Upper lobe of left lung (tissue), 6 donors: ENCODE data around the gene CIT. TPM values are rescaled to one million over a fixed set of nuclear protein-coding genes. Genes with fewer than 3 reads are reported as not detected.

ENCODE experiments used
- ATAC-seq, 2 donors: fragments of 200-7000 bp; cut with Tn5 transposase; one replicate each; pipeline ENCODE4 v1.9.1; 2022; ENCODE audit warnings: mild to moderate bottlenecking in 2 of 2, moderate library complexity in 2 of 2; ENCODE audit not compliant: low FRiP score in 2 of 2
- DNase-seq, 2 donors: peaks; one replicate each; pipeline ENCODE4 v3.0.0-alpha.2; 2019 to 2020
- H3K27ac ChIP-seq, 4 donors: fragments of 200-600 bp; sonication (generic); one replicate each; pipeline ENCODE4 v1.5.1; 2016 to 2019
- H3K27me3 ChIP-seq, 4 donors: fragments of 200-600 bp; sonication (generic); one replicate each; pipeline ENCODE4 v1.5.1; 2017 to 2019
- H3K36me3 ChIP-seq, 4 donors: fragments of 200-600 bp; sonication (generic); one replicate each; pipeline ENCODE4 v1.5.1; 2016 to 2019
- H3K4me1 ChIP-seq, 4 donors: fragments of 200-600 bp; sonication (generic); one replicate each; pipeline ENCODE4 v1.5.1; 2018 to 2019
- H3K4me3 ChIP-seq, 4 donors: fragments of 200-600 bp; sonication (generic); one replicate each; pipeline ENCODE4 v1.5.1; 2017 to 2019; ENCODE audit warnings: mild to moderate bottlenecking in 2 of 4, moderate library complexity in 1 of 4
- H3K9me3 ChIP-seq, 4 donors: fragments of 200-600 bp; sonication (generic); one replicate each; pipeline ENCODE4 v1.5.1; 2018 to 2019
- CTCF ChIP-seq, 6 experiments: fragments of 450-650 bp in 4 of 6; fragments of 200-600 bp in 2 of 6; sonication (generic) in 2 of 6; IDR thresholded peaks; one replicate each; pipeline ENCODE4 v1.5.1; 2016 to 2019; ENCODE audit warnings: antibody characterized with exemption in 6 of 6
- EP300 ChIP-seq, 4 donors: sonication (generic); formaldehyde crosslinking; IDR thresholded peaks; one replicate each; pipeline ENCODE4 v1.5.1; 2017; ENCODE audit warnings: antibody characterized with exemption in 4 of 4, control low read depth in 2 of 4
- POLR2A ChIP-seq, 4 donors: fragments of 450-650 bp; IDR thresholded peaks; one replicate each; pipeline ENCODE4 v1.5.1; 2016 to 2017; ENCODE audit warnings: antibody characterized with exemption in 4 of 4, mild to moderate bottlenecking in 2 of 4
- POLR2AphosphoS5 ChIP-seq, 2 donors: sonication (generic); formaldehyde crosslinking; IDR thresholded peaks; one replicate each; pipeline ENCODE4 v1.5.1; 2017; ENCODE audit warnings: antibody characterized with exemption in 2 of 2
- WGBS, 2 donors: methylation state at CpG; one replicate each; pipeline ENCODE4 v1.1.5; 2017 to 2018; 5-methylcytosine and 5-hydroxymethylcytosine counted together
- total RNA-seq, 6 donors: library from RNA; depleted of rRNA in 4 of 6; stranded (reverse); fragments of >200 nt in 4 of 6; gene quantifications; one replicate each; pipeline versions ENCODE4 v1.1.0 to v1.2.1, GENCODE V29; 2016 to 2021
- donor health status: DM: no; HTN: no; CAD: no; lungs with moderate emphysema.
- donor health status: DM: no; HTN: yes; CAD: no; lungs with severe emphysema.

Gene CIT
- total RNA-seq, 6 donors from 2014 or later, result 7.8 to 185 (median 73.6) TPM

GRCh38 chr12:119804011-119804641 lies 73.0 kb downstream of the CIT start:
- no peaks in the 10 kb centered on the region for H3K27me3 ChIP-seq
- H3K36me3 ChIP-seq, result no peaks in the 10 kb centered on the region
- TF ChIP-seq EP300 (IDR thresholded peaks at IDR 0.05) (no peak), POLR2AphosphoS5 (IDR thresholded peaks at IDR 0.05) (no peak), CTCF (IDR thresholded peaks at IDR 0.05) (peak in 2 of 6 experiments; percentile 20 to 29), POLR2A (IDR thresholded peaks at IDR 0.05) (no peak)
- peak overlapping the region in 1 of 4 donors; percentile 32 for H3K4me3 ChIP-seq
- ATAC-seq (peak; percentile 81 to 86), DNase-seq (peak; percentile 52 to 85)
- H3K9me3 ChIP-seq, result no peaks in the 10 kb centered on the region
- H3K4me1 ChIP-seq, result peaks cover 0 to 14% (median 3%) of the 10 kb centered on the region in 4 donors
- WGBS, 2 donors, result 60 to 75% methylated on average over 20 to 26 of the region's 32 CpGs
- no peak overlapping the region for H3K27ac ChIP-seq

GRCh38 chr12:119803381-119803791 lies 73.7 kb downstream of the CIT start:
- TF ChIP-seq POLR2AphosphoS5 (IDR thresholded peaks at IDR 0.05) (no peak), POLR2A (IDR thresholded peaks at IDR 0.05) (no peak), CTCF (IDR thresholded peaks at IDR 0.05) (no peak), EP300 (IDR thresholded peaks at IDR 0.05) (no peak)
- peak in 1 of 2 donors; percentile 79 for ATAC-seq
- DNase-seq, result peak; percentile 22 to 32
- Histone ChIP-seq H3K36me3 (no peaks in the 10 kb centered on the region), H3K27ac (no peak overlapping the region), H3K9me3 (no peaks in the 10 kb centered on the region), H3K4me1 (peaks cover 0 to 14% (median 3%) of the 10 kb centered on the region in 4 donors), H3K27me3 (no peaks in the 10 kb centered on the region), H3K4me3 (peak overlapping the region in 2 of 4 donors; percentile 17 to 32)
- 49 to 57% methylated on average over 12 to 16 of the region's 16 CpGs for WGBS, 2 donors

GRCh38 chr12:119802472-119802871 lies 74.6 kb downstream of the CIT start:
- H3K27ac ChIP-seq, result no peak overlapping the region
- H3K4me3 ChIP-seq, result no peak overlapping the region
- DNase-seq (no peak), ATAC-seq (peak in 1 of 2 donors; percentile 78)
- no peaks in the 10 kb centered on the region for H3K36me3 ChIP-seq
- H3K9me3 ChIP-seq, result no peaks in the 10 kb centered on the region
- no peaks in the 10 kb centered on the region for H3K27me3 ChIP-seq
- H3K4me1 ChIP-seq, result peaks cover 0 to 14% (median 3%) of the 10 kb centered on the region in 4 donors
- TF ChIP-seq CTCF (IDR thresholded peaks at IDR 0.05) (no peak), POLR2A (IDR thresholded peaks at IDR 0.05) (no peak), POLR2AphosphoS5 (IDR thresholded peaks at IDR 0.05) (no peak)
- WGBS, 2 donors, result 80 to 86% methylated on average over 4 of the region's 4 CpGs

- Histone ChIP-seq H3K4me3 (no peak overlapping the region), H3K27ac (no peak overlapping the region), H3K36me3 (no peaks in the 10 kb centered on the region), H3K27me3 (no peaks in the 10 kb centered on the region), H3K9me3 (no peaks in the 10 kb centered on the region), H3K4me1 (no peaks in the 10 kb centered on the region)
- no peak for DNase-seq
- no peak for TF ChIP-seq CTCF (IDR thresholded peaks at IDR 0.05)
- no peak for ATAC-seq
- 96 to 100% methylated on average over 4 of the region's 4 CpGs for WGBS, 2 donors
Measured at GRCh38 chr12:119797090-119797489, 80.0 kb downstream of the CIT start.

- Histone ChIP-seq H3K27me3 (no peaks in the 10 kb centered on the region), H3K9me3 (no peaks in the 10 kb centered on the region), H3K36me3 (no peaks in the 10 kb centered on the region), H3K4me3 (no peak overlapping the region), H3K27ac (no peak overlapping the region), H3K4me1 (no peaks in the 10 kb centered on the region)
- no peak for TF ChIP-seq EP300 (IDR thresholded peaks at IDR 0.05)
- TF ChIP-seq POLR2A (IDR thresholded peaks at IDR 0.05), result no peak
- TF ChIP-seq POLR2AphosphoS5 (IDR thresholded peaks at IDR 0.05), result no peak
- TF ChIP-seq CTCF (IDR thresholded peaks at IDR 0.05), result no peak
- 97% methylated on average over 4 of the region's 4 CpGs for WGBS, 2 donors
- ATAC-seq (no peak), DNase-seq (no peak)
Measured at GRCh38 chr12:119796292-119796691, 80.8 kb downstream of the CIT start.
